Keratinocyte (primary cell): ENCODE measurements around the gene CCDC18. TPM values are rescaled to one million over a fixed set of nuclear protein-coding genes. Genes with fewer than 3 reads are reported as not detected.

Experiments used
- DNase-seq: peaks from one replicate; pipeline ENCODE4 v3.0.0-alpha.2; 2011; ENCODE audit warnings: low read depth, missing footprints, low spot score
- FAIRE-seq: peaks from 2 replicates; lab custom pipeline; 2011; peaks lifted over from hg19 to GRCh38; lab: Jason Lieb, UNC
- H2AFZ ChIP-seq: 2 replicates; pipeline ENCODE4 v1.6.0; 2012; ENCODE audit warnings: low read length, control low read depth, inconsistent platforms; ENCODE audit not compliant: control insufficient read depth
- H3K27ac ChIP-seq: 2 replicates; pipeline ENCODE4 v1.5.1; 2011; ENCODE audit warnings: low read length; ENCODE audit not compliant: control insufficient read depth, insufficient read depth
- H3K27me3 ChIP-seq: 3 replicates; pipeline ENCODE4 v1.6.0; 2011; ENCODE audit warnings: low read length; ENCODE audit not compliant: control insufficient read depth, insufficient read depth; ENCODE audit errors: extremely low read depth
- H3K36me3 ChIP-seq, 2 experiments: 2 replicates in 1 of 2; 3 replicates in 1 of 2; pipeline ENCODE4 v1.5.1; 2011; ENCODE audit warnings: low read length in 2 of 2, mild to moderate bottlenecking in 1 of 2; ENCODE audit not compliant: control insufficient read depth in 2 of 2, insufficient read depth in 2 of 2; ENCODE audit errors: extremely low read depth in 1 of 2
- H3K4me1 ChIP-seq: 3 replicates; pipeline ENCODE4 v1.5.1; 2011; ENCODE audit warnings: low read length; ENCODE audit not compliant: control insufficient read depth, insufficient read depth; ENCODE audit errors: extremely low read depth
- H3K4me2 ChIP-seq: 3 replicates; pipeline ENCODE4 v1.6.0; 2011; ENCODE audit warnings: low read depth, low read length; ENCODE audit not compliant: control insufficient read depth, insufficient read depth; ENCODE audit errors: extremely low read depth
- H3K4me3 ChIP-seq, 3 experiments: fragments of 200-600 bp in 1 of 3; sonication (generic) in 1 of 3; 2 replicates in 2 of 3; 3 replicates in 1 of 3; pipeline ENCODE4 v1.5.1; 2011 to 2016; ENCODE audit warnings: low read length in 3 of 3, mild to moderate bottlenecking in 3 of 3, control low read depth in 2 of 3, inconsistent platforms in 1 of 3, low read depth in 1 of 3, mixed read lengths in 1 of 3, mixed run types in 1 of 3, moderate library complexity in 1 of 3; ENCODE audit not compliant: control insufficient read depth in 2 of 3, insufficient read depth in 2 of 3; ENCODE audit errors: extremely low read depth in 1 of 3
- H3K79me2 ChIP-seq: 2 replicates; pipeline ENCODE4 v1.6.0; 2012; ENCODE audit warnings: low read length; ENCODE audit not compliant: control insufficient read depth, insufficient read depth
- H3K9ac ChIP-seq: 3 replicates; pipeline ENCODE4 v1.6.0; 2011; ENCODE audit warnings: low read length; ENCODE audit not compliant: control insufficient read depth, insufficient read depth; ENCODE audit errors: extremely low read depth
- H3K9me1 ChIP-seq: 3 replicates; pipeline ENCODE4 v1.6.0; 2011; ENCODE audit warnings: low read length; ENCODE audit not compliant: control insufficient read depth, insufficient read depth; ENCODE audit errors: extremely low read depth
- H3K9me3 ChIP-seq: 2 replicates; pipeline ENCODE4 v1.5.1; 2012; ENCODE audit warnings: low read depth, low read length; ENCODE audit not compliant: control insufficient read depth
- H4K20me1 ChIP-seq: 3 replicates; pipeline ENCODE4 v1.6.0; 2011; ENCODE audit warnings: low read length; ENCODE audit not compliant: control insufficient read depth, insufficient read depth; ENCODE audit errors: extremely low read depth
- EZH2 ChIP-seq: IDR thresholded peaks from one replicate; pipeline ENCODE4 v1.6.1; 2012; ENCODE audit warnings: inconsistent platforms, mild to moderate bottlenecking, low read length, moderate library complexity
- dilution Hi-C: fragments of 300-500 bp; cut with MboI; formaldehyde crosslinking; loops from one replicate; pipeline ENCODE4 v1.7.0; 2020; ENCODE audit warnings: low sequenced_read_pairs; ENCODE audit not compliant: extremely low pct_ligation_motif_present
- polyA plus RNA-seq, 5 experiments: library from polyadenylated mRNA; depleted of rRNA in 3 of 5; stranded (reverse) in 3 of 5; stranded (forward) in 1 of 5; unstranded in 1 of 5; fragments of >200 nt; gene quantifications; 1 replicate in 1 of 5; 2 replicates in 3 of 5; 3 replicates in 1 of 5; pipeline versions ENCODE4 v1.2.1 to v1.2.3, GENCODE V29; 2011 to 2012; ENCODE audit warnings: missing spikeins in 2 of 5, low read depth in 1 of 5, low replicate concordance in 1 of 5
- TF ChIP-seq, protein P1 (sequence below), 3 experiments: IDR thresholded peaks in 1 of 3; conservative IDR thresholded peaks in 1 of 3; optimal IDR thresholded peaks in 1 of 3; 2 replicates in 2 of 3; 3 replicates in 1 of 3; pipeline versions ENCODE3 to v1.5.1; 2011; ENCODE audit warnings: low read length in 3 of 3, mild to moderate bottlenecking in 3 of 3, moderate library complexity in 2 of 3, control low read depth in 1 of 3, inconsistent platforms in 1 of 3; ENCODE audit not compliant: insufficient read depth in 2 of 3; ENCODE audit errors: extremely low read depth in 1 of 3

CCDC18 gene
- polyA plus RNA-seq, 1 donor (not counting 4 experiments of a cell fraction or from before 2014, with no cell fraction given) = 6.0 TPM

GRCh38 chr1:93237021-93237420 is 56.5 kb downstream of the CCDC18 start:
- peaks cover 1 to 9% of the 10 kb centered on the region in 2 experiments for H3K36me3 ChIP-seq

DNA sequence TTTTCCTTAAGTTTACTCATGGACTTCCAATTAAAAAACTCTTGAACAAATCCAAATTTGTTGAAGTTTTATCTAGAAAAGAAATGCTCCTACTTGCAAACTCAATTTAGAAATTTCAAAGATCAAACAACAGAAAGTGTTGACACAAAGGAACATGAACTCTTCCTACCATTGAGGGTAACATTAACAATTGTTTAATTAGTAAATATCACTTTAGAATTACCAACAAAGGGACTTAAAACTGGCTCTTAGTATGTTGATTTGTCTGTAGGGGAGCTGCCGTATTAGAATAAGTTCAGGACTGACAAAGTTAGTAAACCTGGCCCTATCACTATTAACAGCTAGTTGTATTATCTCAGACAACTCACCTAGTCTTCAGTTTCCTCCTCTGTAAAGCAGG is 57.9 kb downstream of the CCDC18 start:
- no peak for DNase-seq
- Histone ChIP-seq H2AFZ (no peak overlapping the region), H3K36me3 (peaks cover 1 to 9% of the 10 kb centered on the region in 2 experiments), H3K4me2 (no peak overlapping the region), H4K20me1 (no peaks in the 10 kb centered on the region), H3K79me2 (no peaks in the 10 kb centered on the region), H3K27ac (no peak overlapping the region), H3K4me3 (no peak overlapping the region), H3K4me1 (no peaks in the 10 kb centered on the region), H3K27me3 (no peaks in the 10 kb centered on the region), H3K9me1 (no peaks in the 10 kb centered on the region), H3K9me3 (peaks cover 6% of the 10 kb centered on the region), H3K9ac (no peak overlapping the region)
- dilution Hi-C loops = no loop called here
- no peak for FAIRE-seq
- TF ChIP-seq, protein P1, sequence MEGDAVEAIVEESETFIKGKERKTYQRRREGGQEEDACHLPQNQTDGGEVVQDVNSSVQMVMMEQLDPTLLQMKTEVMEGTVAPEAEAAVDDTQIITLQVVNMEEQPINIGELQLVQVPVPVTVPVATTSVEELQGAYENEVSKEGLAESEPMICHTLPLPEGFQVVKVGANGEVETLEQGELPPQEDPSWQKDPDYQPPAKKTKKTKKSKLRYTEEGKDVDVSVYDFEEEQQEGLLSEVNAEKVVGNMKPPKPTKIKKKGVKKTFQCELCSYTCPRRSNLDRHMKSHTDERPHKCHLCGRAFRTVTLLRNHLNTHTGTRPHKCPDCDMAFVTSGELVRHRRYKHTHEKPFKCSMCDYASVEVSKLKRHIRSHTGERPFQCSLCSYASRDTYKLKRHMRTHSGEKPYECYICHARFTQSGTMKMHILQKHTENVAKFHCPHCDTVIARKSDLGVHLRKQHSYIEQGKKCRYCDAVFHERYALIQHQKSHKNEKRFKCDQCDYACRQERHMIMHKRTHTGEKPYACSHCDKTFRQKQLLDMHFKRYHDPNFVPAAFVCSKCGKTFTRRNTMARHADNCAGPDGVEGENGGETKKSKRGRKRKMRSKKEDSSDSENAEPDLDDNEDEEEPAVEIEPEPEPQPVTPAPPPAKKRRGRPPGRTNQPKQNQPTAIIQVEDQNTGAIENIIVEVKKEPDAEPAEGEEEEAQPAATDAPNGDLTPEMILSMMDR (optimal IDR thresholded peaks at IDR 0.05 in 1 of 3, IDR thresholded peaks at IDR 0.05 in 1 of 3, conservative IDR thresholded peaks at IDR 0.05 in 1 of 3; ENCODE audit: extremely low read depth in 1 of 3, insufficient read depth in 2 of 3, low read length in 3 of 3) = no peak
- TF ChIP-seq EZH2 = no peak

More at GRCh38 chr1:93237021-93237420, 56.5 kb downstream of the CCDC18 start:
- no peak for TF ChIP-seq EZH2
- TF ChIP-seq, protein P1 (optimal IDR thresholded peaks at IDR 0.05 in 1 of 3, IDR thresholded peaks at IDR 0.05 in 1 of 3, conservative IDR thresholded peaks at IDR 0.05 in 1 of 3; ENCODE audit: extremely low read depth in 1 of 3, insufficient read depth in 2 of 3, low read length in 3 of 3) = no peak
- Histone ChIP-seq H3K9me3 (no peaks in the 10 kb centered on the region), H3K9me1 (no peaks in the 10 kb centered on the region), H3K79me2 (no peaks in the 10 kb centered on the region), H3K4me2 (no peak overlapping the region), H3K27ac (no peak overlapping the region), H3K4me1 (no peaks in the 10 kb centered on the region), H4K20me1 (no peaks in the 10 kb centered on the region), H3K9ac (no peak overlapping the region), H3K27me3 (no peaks in the 10 kb centered on the region), H2AFZ (no peak overlapping the region), H3K4me3 (no peak overlapping the region)
- dilution Hi-C loops = no loop called here
- no peak for DNase-seq
- no peak for FAIRE-seq
